SK-N-SH (cell line): ENCODE data around the gene VMP1. TPM values are rescaled to one million over a fixed set of nuclear protein-coding genes. Genes with fewer than 3 reads are reported as not detected.

Experiments used
- CTCF ChIA-PET: fragments of 300-600, 350-600 bp; formaldehyde crosslinking; extraction: SDS; loops from one replicate; lab custom pipeline; 2021; lab: Yijun Ruan, JAX
- POLR2A ChIA-PET: fragments of 350-600 bp; sonication (Branson Sonifier 250); formaldehyde crosslinking; extraction: SDS; loops from one replicate; lab custom pipeline; 2020; ENCODE audit warnings: antibody characterized with exemption, inconsistent platforms; lab: Yijun Ruan, JAX
- DNase-seq: peaks from one replicate; pipeline ENCODE4 v3.0.0; 2012
- H2AFZ ChIP-seq: fragments of 200-600 bp; sonication (generic); 2 replicates; pipeline ENCODE4 v1.8.1; 2016; ENCODE audit warnings: antibody characterized with exemption, mild to moderate bottlenecking, low read depth
- H3F3A ChIP-seq: fragments of 200-600 bp; sonication (generic); replicated peaks from 2 replicates; pipeline ENCODE3; 2016; ENCODE audit warnings: antibody characterized with exemption, mild to moderate bottlenecking; ENCODE audit not compliant: insufficient read depth
- H3K27ac ChIP-seq, 2 experiments: fragments of 200-500 bp in 1 of 2; fragments of 200-600 bp in 1 of 2; sonication (Bioruptor generic) in 1 of 2; sonication (generic), shearing (Covaris generic) in 1 of 2; 2 replicates each; pipeline versions ENCODE4 v1.5.1 to v1.6.1; 2014 to 2016; ENCODE audit warnings: low read depth in 2 of 2, inconsistent platforms in 1 of 2, low read length in 1 of 2, mild to moderate bottlenecking in 1 of 2, mixed read lengths in 1 of 2
- H3K27me3 ChIP-seq: fragments of 200-600 bp; sonication (generic), shearing (Covaris generic); 2 replicates; pipeline ENCODE4 v1.6.1; 2016; ENCODE audit warnings: mixed run types; ENCODE audit not compliant: insufficient read depth
- H3K36me3 ChIP-seq, 2 experiments: fragments of 200-500 bp in 1 of 2; fragments of 200-600 bp in 1 of 2; sonication (Bioruptor generic) in 1 of 2; sonication (generic) in 1 of 2; replicated peaks in 1 of 2; 2 replicates each; pipeline versions ENCODE3 to v1.5.1; 2014 to 2016; ENCODE audit warnings: low read length in 1 of 2, mild to moderate bottlenecking in 1 of 2; ENCODE audit not compliant: insufficient read depth in 2 of 2, control insufficient read depth in 1 of 2
- H3K4me1 ChIP-seq, 2 experiments: fragments of 200-500 bp in 1 of 2; fragments of 200-600 bp in 1 of 2; sonication (Bioruptor generic) in 1 of 2; sonication (generic), shearing (Covaris generic) in 1 of 2; 2 replicates each; pipeline versions ENCODE4 v1.5.1 to v1.6.1; 2014 to 2016; ENCODE audit warnings: low read depth in 1 of 2, low read length in 1 of 2, mixed run types in 1 of 2; ENCODE audit not compliant: insufficient read depth in 2 of 2, control insufficient read depth in 1 of 2
- H3K4me2 ChIP-seq: fragments of 200-600 bp; sonication (generic), shearing (Covaris generic); 2 replicates; pipeline ENCODE4 v1.6.1; 2017; ENCODE audit warnings: mixed run types
- H3K4me3 ChIP-seq, 2 experiments: fragments of 200-500 bp in 1 of 2; fragments of 200-600 bp in 1 of 2; sonication (Bioruptor generic) in 1 of 2; sonication (generic), shearing (Covaris generic) in 1 of 2; 2 replicates each; pipeline versions ENCODE4 v1.5.1 to v1.8.1; 2014 to 2016; ENCODE audit warnings: low read depth in 2 of 2, inconsistent platforms in 1 of 2, low read length in 1 of 2, mild to moderate bottlenecking in 1 of 2, mixed read lengths in 1 of 2, moderate library complexity in 1 of 2
- H3K79me2 ChIP-seq: fragments of 200-600 bp; sonication (generic); 2 replicates; pipeline ENCODE4 v1.8.1; 2017; ENCODE audit warnings: mild to moderate bottlenecking; ENCODE audit not compliant: insufficient read depth
- H3K9ac ChIP-seq: fragments of 200-600 bp; sonication (generic); 2 replicates; pipeline ENCODE4 v1.6.1; 2017; ENCODE audit warnings: mixed run types
- H3K9me2 ChIP-seq: fragments of 200-600 bp; sonication (generic); 2 replicates; pipeline ENCODE4 v1.6.1; 2017; ENCODE audit warnings: mixed run types
- H3K9me3 ChIP-seq: fragments of 200-600 bp; sonication (generic); 2 replicates; pipeline ENCODE4 v1.6.1; 2017; ENCODE audit warnings: mixed run types, mild to moderate bottlenecking, moderate library complexity
- H4K20me1 ChIP-seq: fragments of 200-600 bp; sonication (generic); 2 replicates; pipeline ENCODE4 v1.6.1; 2017; ENCODE audit warnings: mild to moderate bottlenecking, mixed run types; ENCODE audit not compliant: insufficient read depth
- EP300 ChIP-seq, 2 experiments: IDR thresholded peaks; 2 replicates each; pipeline versions ENCODE4 v1.4.0 to v1.6.1; 2012; ENCODE audit warnings: borderline replicate concordance in 1 of 2, low read depth in 1 of 2, low read length in 1 of 2
- EZH2phosphoT487 ChIP-seq: fragments of 200-600 bp; sonication (generic); IDR thresholded peaks from 2 replicates; pipeline ENCODE4 v1.6.1; 2017; ENCODE audit warnings: low read depth, mixed run types, mild to moderate bottlenecking, antibody characterized with exemption, moderate library complexity, borderline replicate concordance
- FOSL2 ChIP-seq: IDR thresholded peaks from 2 replicates; pipeline ENCODE4 v1.4.0; 2012; ENCODE audit warnings: low read depth, mild to moderate bottlenecking, moderate library complexity, borderline replicate concordance
- FOXJ3 ChIP-seq: sonication (generic); formaldehyde crosslinking; IDR thresholded peaks from 2 replicates; pipeline ENCODE4 v1.5.1; 2020; ENCODE audit warnings: mild to moderate bottlenecking, missing genetic modification reagents
- FOXM1 ChIP-seq: IDR thresholded peaks from 2 replicates; pipeline ENCODE4 v1.4.0; 2012; ENCODE audit warnings: low read depth, mild to moderate bottlenecking
- GABPA ChIP-seq: IDR thresholded peaks from 2 replicates; pipeline ENCODE4 v1.4.0; 2012; ENCODE audit warnings: low read depth, mild to moderate bottlenecking
- GATA2 ChIP-seq: sonication (generic); formaldehyde crosslinking; IDR thresholded peaks from 2 replicates; pipeline ENCODE4 v1.5.0; 2020; ENCODE audit warnings: mild to moderate bottlenecking, missing genetic modification reagents
- JUND ChIP-seq: IDR thresholded peaks from 2 replicates; pipeline ENCODE4 v1.4.0; 2012
- MEF2A ChIP-seq: IDR thresholded peaks from 2 replicates; pipeline ENCODE4 v1.4.0; 2012; ENCODE audit warnings: low read depth, borderline replicate concordance
- NRF1 ChIP-seq: IDR thresholded peaks from 2 replicates; pipeline ENCODE4 v1.6.1; 2012; ENCODE audit warnings: low read depth, mild to moderate bottlenecking, low read length
- POLR2AphosphoS5 ChIP-seq: IDR thresholded peaks from 2 replicates; pipeline ENCODE4 v1.6.1; 2012; ENCODE audit warnings: low read depth, low read length
- RCOR1 ChIP-seq: fragments of 150-350 bp; IDR thresholded peaks from 2 replicates; pipeline ENCODE4 v1.6.1; 2017; ENCODE audit warnings: antibody characterized with exemption, low read length
- RFX5 ChIP-seq: IDR thresholded peaks from 2 replicates; pipeline ENCODE4 v1.6.1; 2012; ENCODE audit warnings: mild to moderate bottlenecking, improper control_type of control experiment, low read length
- RXRA ChIP-seq: IDR thresholded peaks from 2 replicates; pipeline ENCODE4 v1.4.0; 2012; ENCODE audit warnings: low read depth, mild to moderate bottlenecking, borderline replicate concordance
- SIN3A ChIP-seq: IDR thresholded peaks from 2 replicates; pipeline ENCODE4 v1.6.1; 2012; ENCODE audit warnings: low read depth, mild to moderate bottlenecking, low read length, moderate library complexity, borderline replicate concordance
- TAF1 ChIP-seq: IDR thresholded peaks from 2 replicates; pipeline ENCODE4 v1.6.1; 2012; ENCODE audit warnings: low read depth, mild to moderate bottlenecking, low read length, moderate library complexity, borderline replicate concordance
- TCF12 ChIP-seq: IDR thresholded peaks from 2 replicates; pipeline ENCODE4 v1.4.0; 2012
- TEAD4 ChIP-seq: IDR thresholded peaks from 2 replicates; pipeline ENCODE4 v1.4.0; 2012; ENCODE audit warnings: mild to moderate bottlenecking, borderline replicate concordance; ENCODE audit not compliant: insufficient read depth
- ZBTB33 ChIP-seq: IDR thresholded peaks from 2 replicates; pipeline ENCODE4 v1.4.0; 2012; ENCODE audit warnings: low read depth, borderline replicate concordance
- WGBS: methylation state at CpG from one replicate; pipeline ENCODE4 v1.1.6; 2017; ENCODE audit warnings: low lambda C conversion rate; 5-methylcytosine and 5-hydroxymethylcytosine counted together
- polyA plus RNA-seq, 3 experiments: library from polyadenylated mRNA; depleted of rRNA; stranded (reverse); fragments of >200 nt; gene quantifications; 2 replicates each; pipeline ENCODE4 v1.2.3, GENCODE V29; 2012
- TF ChIP-seq, protein P1 (sequence below): fragments of 200-600 bp; sonication (generic); IDR thresholded peaks from 2 replicates; pipeline ENCODE4 v1.6.1; 2017; ENCODE audit warnings: antibody characterized with exemption, mild to moderate bottlenecking, moderate library complexity
- TF ChIP-seq, protein P2 (sequence below): IDR thresholded peaks from 2 replicates; pipeline ENCODE4 v1.6.1; 2012; ENCODE audit warnings: mild to moderate bottlenecking, low read depth, low read length, moderate library complexity
- TF ChIP-seq, protein P3 (sequence below): IDR thresholded peaks from 2 replicates; pipeline ENCODE4 v1.4.0; 2012; ENCODE audit warnings: low read depth, borderline replicate concordance
- TF ChIP-seq, protein P4 (sequence below): IDR thresholded peaks from 2 replicates; pipeline ENCODE4 v1.4.0; 2012; ENCODE audit warnings: low read depth
- TF ChIP-seq, protein P5 (sequence below): IDR thresholded peaks from 2 replicates; pipeline ENCODE4; 2012

Gene VMP1
- polyA plus RNA-seq, 1 of the 3 experiments (the other 2 are of a cell fraction): 169 TPM

GRCh38 chr17:59756236-59756818 lies 48.9 kb downstream of the VMP1 start:
- H3K9me3 ChIP-seq: no peaks in the 10 kb centered on the region
- peaks cover 0 to 42% of the 10 kb centered on the region in 2 experiments; a peak in 3 of 4 replicates for H3K4me1 ChIP-seq
- WGBS: 13% methylated on average over 3 of the region's 3 CpGs
- no peaks in the 10 kb centered on the region for H3K27me3 ChIP-seq
- H2AFZ ChIP-seq: no peak overlapping the region
- peaks cover 74% of the 10 kb centered on the region for H3K79me2 ChIP-seq
- no peaks in the 10 kb centered on the region for H4K20me1 ChIP-seq
- H3K4me2 ChIP-seq: peak overlapping the region; percentile 44
- H3K27ac ChIP-seq: peak overlapping the region; percentile 91 to 99
- no peaks in the 10 kb centered on the region for H3K9me2 ChIP-seq
- H3F3A ChIP-seq: peaks cover 67% of the 10 kb centered on the region
- ChIA-PET CTCF (no interaction called here), POLR2A (no interaction called here)
- no peak for DNase-seq
- no peak overlapping the region for H3K4me3 ChIP-seq
- peak overlapping the region; percentile 89 for H3K9ac ChIP-seq
- peaks cover 0 to 39% of the 10 kb centered on the region in 2 experiments for H3K36me3 ChIP-seq
- TF ChIP-seq TCF12: peak; percentile 87
- peak; percentile 86 for TF ChIP-seq RXRA
- no peak for TF ChIP-seq NRF1
- peak; percentile 93 for TF ChIP-seq JUND
- TF ChIP-seq, protein P1, sequence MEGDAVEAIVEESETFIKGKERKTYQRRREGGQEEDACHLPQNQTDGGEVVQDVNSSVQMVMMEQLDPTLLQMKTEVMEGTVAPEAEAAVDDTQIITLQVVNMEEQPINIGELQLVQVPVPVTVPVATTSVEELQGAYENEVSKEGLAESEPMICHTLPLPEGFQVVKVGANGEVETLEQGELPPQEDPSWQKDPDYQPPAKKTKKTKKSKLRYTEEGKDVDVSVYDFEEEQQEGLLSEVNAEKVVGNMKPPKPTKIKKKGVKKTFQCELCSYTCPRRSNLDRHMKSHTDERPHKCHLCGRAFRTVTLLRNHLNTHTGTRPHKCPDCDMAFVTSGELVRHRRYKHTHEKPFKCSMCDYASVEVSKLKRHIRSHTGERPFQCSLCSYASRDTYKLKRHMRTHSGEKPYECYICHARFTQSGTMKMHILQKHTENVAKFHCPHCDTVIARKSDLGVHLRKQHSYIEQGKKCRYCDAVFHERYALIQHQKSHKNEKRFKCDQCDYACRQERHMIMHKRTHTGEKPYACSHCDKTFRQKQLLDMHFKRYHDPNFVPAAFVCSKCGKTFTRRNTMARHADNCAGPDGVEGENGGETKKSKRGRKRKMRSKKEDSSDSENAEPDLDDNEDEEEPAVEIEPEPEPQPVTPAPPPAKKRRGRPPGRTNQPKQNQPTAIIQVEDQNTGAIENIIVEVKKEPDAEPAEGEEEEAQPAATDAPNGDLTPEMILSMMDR: no peak
- 0 out of 2 replicates have a peak, but pooled peaks have one; percentile 47 for TF ChIP-seq ZBTB33
- TF ChIP-seq, protein P2, sequence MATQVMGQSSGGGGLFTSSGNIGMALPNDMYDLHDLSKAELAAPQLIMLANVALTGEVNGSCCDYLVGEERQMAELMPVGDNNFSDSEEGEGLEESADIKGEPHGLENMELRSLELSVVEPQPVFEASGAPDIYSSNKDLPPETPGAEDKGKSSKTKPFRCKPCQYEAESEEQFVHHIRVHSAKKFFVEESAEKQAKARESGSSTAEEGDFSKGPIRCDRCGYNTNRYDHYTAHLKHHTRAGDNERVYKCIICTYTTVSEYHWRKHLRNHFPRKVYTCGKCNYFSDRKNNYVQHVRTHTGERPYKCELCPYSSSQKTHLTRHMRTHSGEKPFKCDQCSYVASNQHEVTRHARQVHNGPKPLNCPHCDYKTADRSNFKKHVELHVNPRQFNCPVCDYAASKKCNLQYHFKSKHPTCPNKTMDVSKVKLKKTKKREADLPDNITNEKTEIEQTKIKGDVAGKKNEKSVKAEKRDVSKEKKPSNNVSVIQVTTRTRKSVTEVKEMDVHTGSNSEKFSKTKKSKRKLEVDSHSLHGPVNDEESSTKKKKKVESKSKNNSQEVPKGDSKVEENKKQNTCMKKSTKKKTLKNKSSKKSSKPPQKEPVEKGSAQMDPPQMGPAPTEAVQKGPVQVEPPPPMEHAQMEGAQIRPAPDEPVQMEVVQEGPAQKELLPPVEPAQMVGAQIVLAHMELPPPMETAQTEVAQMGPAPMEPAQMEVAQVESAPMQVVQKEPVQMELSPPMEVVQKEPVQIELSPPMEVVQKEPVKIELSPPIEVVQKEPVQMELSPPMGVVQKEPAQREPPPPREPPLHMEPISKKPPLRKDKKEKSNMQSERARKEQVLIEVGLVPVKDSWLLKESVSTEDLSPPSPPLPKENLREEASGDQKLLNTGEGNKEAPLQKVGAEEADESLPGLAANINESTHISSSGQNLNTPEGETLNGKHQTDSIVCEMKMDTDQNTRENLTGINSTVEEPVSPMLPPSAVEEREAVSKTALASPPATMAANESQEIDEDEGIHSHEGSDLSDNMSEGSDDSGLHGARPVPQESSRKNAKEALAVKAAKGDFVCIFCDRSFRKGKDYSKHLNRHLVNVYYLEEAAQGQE: no peak
- TF ChIP-seq GATA2 (CRISPR knock-in tag): no peak
- peak; percentile 81 for TF ChIP-seq FOSL2
- TF ChIP-seq SIN3A: 0 out of 2 replicates have a peak, but pooled peaks have one; percentile 50
- peak; percentile 28; the same call in 1 of the 2 replicates for TF ChIP-seq MEF2A
- TF ChIP-seq TEAD4: peak; percentile 87; the same call in 1 of the 2 replicates
- TF ChIP-seq GABPA: no peak
- peak; percentile 57 to 95 for TF ChIP-seq EP300 (IDR thresholded peaks at IDR 0.05; ENCODE audit: borderline replicate concordance in 1 of 2, low read depth in 1 of 2, low read length in 1 of 2)
- TF ChIP-seq, protein P3, sequence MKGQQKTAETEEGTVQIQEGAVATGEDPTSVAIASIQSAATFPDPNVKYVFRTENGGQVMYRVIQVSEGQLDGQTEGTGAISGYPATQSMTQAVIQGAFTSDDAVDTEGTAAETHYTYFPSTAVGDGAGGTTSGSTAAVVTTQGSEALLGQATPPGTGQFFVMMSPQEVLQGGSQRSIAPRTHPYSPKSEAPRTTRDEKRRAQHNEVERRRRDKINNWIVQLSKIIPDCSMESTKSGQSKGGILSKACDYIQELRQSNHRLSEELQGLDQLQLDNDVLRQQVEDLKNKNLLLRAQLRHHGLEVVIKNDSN: no peak
- TF ChIP-seq, protein P4, sequence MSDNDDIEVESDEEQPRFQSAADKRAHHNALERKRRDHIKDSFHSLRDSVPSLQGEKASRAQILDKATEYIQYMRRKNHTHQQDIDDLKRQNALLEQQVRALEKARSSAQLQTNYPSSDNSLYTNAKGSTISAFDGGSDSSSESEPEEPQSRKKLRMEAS: no peak
- TF ChIP-seq FOXJ3 (CRISPR knock-in tag): no peak
- no peak for TF ChIP-seq RCOR1
- TF ChIP-seq POLR2AphosphoS5: peak; percentile 89
- TF ChIP-seq RFX5: no peak
- TF ChIP-seq TAF1: peak; percentile 28; the same call in 1 of the 2 replicates
- TF ChIP-seq EZH2phosphoT487: no peak
- TF ChIP-seq, protein P5, sequence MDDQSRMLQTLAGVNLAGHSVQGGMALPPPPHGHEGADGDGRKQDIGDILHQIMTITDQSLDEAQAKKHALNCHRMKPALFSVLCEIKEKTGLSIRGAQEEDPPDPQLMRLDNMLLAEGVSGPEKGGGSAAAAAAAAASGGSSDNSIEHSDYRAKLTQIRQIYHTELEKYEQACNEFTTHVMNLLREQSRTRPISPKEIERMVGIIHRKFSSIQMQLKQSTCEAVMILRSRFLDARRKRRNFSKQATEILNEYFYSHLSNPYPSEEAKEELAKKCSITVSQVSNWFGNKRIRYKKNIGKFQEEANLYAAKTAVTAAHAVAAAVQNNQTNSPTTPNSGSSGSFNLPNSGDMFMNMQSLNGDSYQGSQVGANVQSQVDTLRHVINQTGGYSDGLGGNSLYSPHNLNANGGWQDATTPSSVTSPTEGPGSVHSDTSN: peak; percentile 95
- TF ChIP-seq FOXM1: peak; percentile 74
